NT2/D1 (cell line): ENCODE results near the gene TSPAN9.

Experiments used
- SUZ12 ChIP-seq: IDR thresholded peaks from 2 replicates; pipeline ENCODE4 v1.6.1; 2011; ENCODE audit not compliant: insufficient read length, insufficient read depth; ENCODE audit errors: extremely low read depth
- YY1 ChIP-seq: IDR thresholded peaks from 2 replicates; pipeline ENCODE4 v1.6.1; 2011; ENCODE audit not compliant: insufficient read length, insufficient read depth
- ZNF274 ChIP-seq: IDR thresholded peaks from 2 replicates; pipeline ENCODE4 v1.6.1; 2011; ENCODE audit warnings: mild to moderate bottlenecking, low read depth, low read length

DNA sequence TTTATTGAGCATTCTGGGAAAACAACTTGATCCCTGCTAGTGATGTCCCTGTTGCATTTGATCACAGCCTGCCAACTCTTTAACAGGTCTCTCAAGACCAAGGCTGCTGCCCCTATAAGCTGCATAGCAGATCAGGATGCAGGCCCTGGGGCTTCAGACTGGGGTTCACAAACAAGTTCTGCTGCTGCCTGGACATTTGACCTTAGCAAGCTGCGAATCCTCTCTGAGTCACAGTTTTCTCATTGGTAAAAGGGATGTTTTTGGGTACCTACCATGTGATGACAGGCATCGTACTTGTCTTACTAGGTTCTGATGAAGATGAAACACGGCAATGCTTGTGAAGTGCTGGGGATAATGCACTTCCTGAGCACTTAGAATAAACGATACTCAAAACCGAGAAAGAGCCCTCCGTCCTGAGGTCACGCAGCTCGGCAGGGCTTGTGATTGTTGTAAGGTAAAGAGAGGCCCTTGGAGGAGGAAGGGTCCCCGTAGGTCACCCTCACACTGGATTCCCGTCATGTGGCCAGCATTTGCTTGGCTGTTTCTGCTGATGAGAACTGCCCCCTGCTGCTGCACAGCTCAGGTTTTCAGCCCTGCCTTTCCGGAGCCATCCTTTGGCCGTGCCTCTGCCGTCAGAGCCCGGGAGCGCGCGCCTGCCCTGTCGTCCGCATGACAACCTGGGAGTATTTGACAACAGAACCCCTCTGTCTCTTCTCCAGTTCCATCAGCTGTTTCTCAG lies 39.1 kb downstream of the TSPAN9 start:
- TF ChIP-seq YY1 (no peak), SUZ12 (no peak), ZNF274 (no peak)
